ENCODE measurements around the gene NFIX. TPM values are rescaled to one million over a fixed set of nuclear protein-coding genes. Genes with fewer than 3 reads are reported as not detected.
A peak's percentile ranks its signal among the peaks of the same experiment; 100 is the strongest.

Gene NFIX
- total and polyA plus RNA-seq, 9 of the 15 experiments (the other 6 are each of a cell fraction or from before 2014, with no cell fraction given) = 0.28 to 26.8 (median 5.4) TPM

DNA sequence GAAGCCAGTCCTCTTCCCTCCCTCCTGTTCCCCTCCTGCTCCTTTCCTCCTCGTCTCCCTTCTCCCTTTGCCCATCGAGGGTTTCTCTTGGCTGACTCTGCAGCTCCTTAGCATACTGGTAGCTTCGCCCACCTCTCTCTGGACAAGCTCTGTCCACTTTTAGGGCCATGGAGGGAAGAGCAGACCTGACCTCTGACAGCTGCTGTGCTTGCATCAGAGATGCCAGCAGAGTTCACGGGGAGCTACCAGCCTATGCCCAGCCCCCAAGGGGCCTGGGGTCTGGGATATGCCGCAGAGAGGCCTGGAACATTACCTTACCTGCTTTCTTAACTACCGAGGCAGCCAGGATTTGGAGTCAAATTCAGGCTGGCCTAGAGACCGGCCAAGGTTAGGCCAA, 87.7 kb downstream of the NFIX start:
- in situ Hi-C loops (cut with MboI) = no loop called here
- POLR2A ChIA-PET = interaction anchor here (1.0 to 1.7 kb wide), 2 partner anchors 11 to 13 kb away, joined by 4 to 5 read pairs; no protein-coding TSS in a partner anchor
- no peak overlapping the region for H3K4me2 ChIP-seq (ENCODE audit: insufficient read depth, low read length)
- no TSS peak for BruUV-seq (replicated peaks)
- WGBS (ENCODE audit: insufficient coverage, low coverage, missing lambda C conversion rate) = 75% methylated on average over 6 of the region's 7 CpGs
- intact Hi-C loops (cut with micrococcal nuclease) = no loop called here
- no peak overlapping the region for H2AFZ ChIP-seq (ENCODE audit: low read depth, low read length)
- CTCF ChIA-PET (ENCODE audit: low intra/inter-chr PET ratio) = interaction anchor here (0.5 to 1.2 kb wide), 2 partner anchors 76 to 117 kb away, joined by 3 to 7 read pairs; no protein-coding TSS in a partner anchor
- H3K79me2 ChIP-seq (ENCODE audit: control insufficient read depth, insufficient read depth, low read length) = no peaks in the 10 kb centered on the region
- no peaks in the 10 kb centered on the region for H3K9me1 ChIP-seq (ENCODE audit: control insufficient read depth, insufficient read depth, low read length)
- no peaks in the 10 kb centered on the region for H4K20me1 ChIP-seq (replicated peaks; ENCODE audit: control insufficient read depth, insufficient read depth, low read length)
- H3K36me3 ChIP-seq (ENCODE audit: control insufficient read depth, insufficient read depth, low read length) = peaks cover 22% of the 10 kb centered on the region; the same call in 1 of the 3 replicates
- H3K27me3 ChIP-seq (ENCODE audit: control insufficient read depth in 2 of 2, insufficient read depth in 2 of 2, low read length in 2 of 2) = no peaks in the 10 kb centered on the region
- H3K4me1 ChIP-seq (replicated peaks in 1 of 2; ENCODE audit: control insufficient read depth in 2 of 2, insufficient read depth in 2 of 2, low read length in 2 of 2) = peaks cover 21 to 57% of the 10 kb centered on the region in 2 experiments
- TF ChIP-seq ZNF174 (CRISPR knock-in tag; IDR thresholded peaks at IDR 0.05) = no peak
- TF ChIP-seq ZNF274 (IDR thresholded peaks at IDR 0.05; ENCODE audit: borderline replicate concordance, low read depth, low read length) = no peak
- no peak for TF ChIP-seq HNRNPUL1 (IDR thresholded peaks at IDR 0.05; ENCODE audit: low read length)
- no peak for TF ChIP-seq ZEB2 (IDR thresholded peaks at IDR 0.05)
- H3K27ac ChIP-seq (ENCODE audit: extremely low read depth, low read depth, low read length) = no peak overlapping the region; the same call in 2 of the 3 replicates
- DNase-seq (ENCODE audit: extremely low read depth in 1 of 4, low spot score in 3 of 4) (no peak), ATAC-seq (no peak), FAIRE-seq (no peak)
- peak overlapping the region in 1 of 2 experiments; percentile 59; a peak in 2 of 4 replicates for H3K9ac ChIP-seq (ENCODE audit: insufficient read depth in 1 of 2, low read depth in 2 of 2, low read length in 2 of 2)
- H3K4me3 ChIP-seq = no peak overlapping the region
- no peaks in the 10 kb centered on the region for H3K9me3 ChIP-seq (replicated peaks; ENCODE audit: control insufficient read depth, insufficient read depth, low read depth, low read length)

DNA sequence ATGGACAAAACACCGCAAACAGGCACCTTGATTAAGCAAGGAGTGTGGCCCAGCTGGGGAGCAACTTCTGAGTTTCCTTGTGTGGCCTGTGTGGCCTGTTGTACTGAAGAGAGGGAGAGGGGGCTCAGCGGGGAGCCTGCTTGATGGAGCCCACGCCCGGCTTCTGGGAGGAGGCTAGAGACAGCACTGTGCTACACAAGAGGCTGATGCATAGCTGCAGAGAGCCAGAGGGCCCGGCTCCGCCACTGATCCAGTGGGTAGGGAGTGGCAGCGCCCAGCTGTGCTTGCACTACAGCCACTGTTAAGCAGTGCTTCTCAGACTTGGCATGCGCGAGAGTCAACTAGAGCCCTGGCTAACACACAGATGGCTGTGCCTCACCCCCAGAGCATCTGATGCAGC, 88.4 kb downstream of the NFIX start:
- no peak overlapping the region for H3K27ac ChIP-seq (ENCODE audit: extremely low read depth, low read depth, low read length)
- H3K36me3 ChIP-seq (ENCODE audit: control insufficient read depth, insufficient read depth, low read length) = peaks cover 22% of the 10 kb centered on the region; the same call in 1 of the 3 replicates
- 86% methylated on average over 8 of the region's 9 CpGs for WGBS (ENCODE audit: insufficient coverage, low coverage, missing lambda C conversion rate)
- no peaks in the 10 kb centered on the region for H3K27me3 ChIP-seq (ENCODE audit: control insufficient read depth in 2 of 2, insufficient read depth in 2 of 2, low read length in 2 of 2)
- no peak overlapping the region for H2AFZ ChIP-seq (ENCODE audit: low read depth, low read length)
- peaks cover 19 to 52% of the 10 kb centered on the region in 2 experiments for H3K4me1 ChIP-seq (replicated peaks in 1 of 2; ENCODE audit: control insufficient read depth in 2 of 2, insufficient read depth in 2 of 2, low read length in 2 of 2)
- ChIA-PET POLR2A (interaction anchor here (0.9 to 1.7 kb wide), 4 partner anchors 10 to 51 kb away, joined by 3 to 5 read pairs (median 4); no protein-coding TSS in a partner anchor), CTCF (ENCODE audit: low intra/inter-chr PET ratio) (no interaction called here)
- in situ Hi-C loops (cut with MboI) = no loop called here
- DNase-seq (ENCODE audit: extremely low read depth in 1 of 4, low spot score in 3 of 4) (no peak), ATAC-seq (no peak), FAIRE-seq (no peak)
- H3K79me2 ChIP-seq (ENCODE audit: control insufficient read depth, insufficient read depth, low read length) = no peaks in the 10 kb centered on the region
- intact Hi-C loops (cut with micrococcal nuclease) = no loop called here
- no peak overlapping the region for H3K4me2 ChIP-seq (ENCODE audit: insufficient read depth, low read length)
- no peak overlapping the region for H3K4me3 ChIP-seq
- H3K9ac ChIP-seq (ENCODE audit: insufficient read depth in 1 of 2, low read depth in 2 of 2, low read length in 2 of 2) = peak overlapping the region in 1 of 2 experiments; percentile 43; a peak in 1 of 4 replicates
- H3K9me3 ChIP-seq (replicated peaks; ENCODE audit: control insufficient read depth, insufficient read depth, low read depth, low read length) = no peaks in the 10 kb centered on the region
- no TSS peak for BruUV-seq (replicated peaks)
- no peaks in the 10 kb centered on the region for H4K20me1 ChIP-seq (replicated peaks; ENCODE audit: control insufficient read depth, insufficient read depth, low read length)
- H3K9me1 ChIP-seq (ENCODE audit: control insufficient read depth, insufficient read depth, low read length) = no peaks in the 10 kb centered on the region
- TF ChIP-seq SUPT5H (IDR thresholded peaks at IDR 0.05) = no peak
- TF ChIP-seq NFATC3 (IDR thresholded peaks at IDR 0.05) = no peak
- TF ChIP-seq U2AF2 (optimal IDR thresholded peaks at IDR 0.05; ENCODE audit: low read depth, low read length) = no peak
- no peak for TF ChIP-seq SIRT6 (IDR thresholded peaks at IDR 0.05; ENCODE audit: low read depth, low read length)
- no peak for TF ChIP-seq DLX4 (CRISPR knock-in tag; IDR thresholded peaks at IDR 0.05)
- no peak for TF ChIP-seq ZNF12 (CRISPR knock-in tag; IDR thresholded peaks at IDR 0.05)
- TF ChIP-seq, protein P1, sequence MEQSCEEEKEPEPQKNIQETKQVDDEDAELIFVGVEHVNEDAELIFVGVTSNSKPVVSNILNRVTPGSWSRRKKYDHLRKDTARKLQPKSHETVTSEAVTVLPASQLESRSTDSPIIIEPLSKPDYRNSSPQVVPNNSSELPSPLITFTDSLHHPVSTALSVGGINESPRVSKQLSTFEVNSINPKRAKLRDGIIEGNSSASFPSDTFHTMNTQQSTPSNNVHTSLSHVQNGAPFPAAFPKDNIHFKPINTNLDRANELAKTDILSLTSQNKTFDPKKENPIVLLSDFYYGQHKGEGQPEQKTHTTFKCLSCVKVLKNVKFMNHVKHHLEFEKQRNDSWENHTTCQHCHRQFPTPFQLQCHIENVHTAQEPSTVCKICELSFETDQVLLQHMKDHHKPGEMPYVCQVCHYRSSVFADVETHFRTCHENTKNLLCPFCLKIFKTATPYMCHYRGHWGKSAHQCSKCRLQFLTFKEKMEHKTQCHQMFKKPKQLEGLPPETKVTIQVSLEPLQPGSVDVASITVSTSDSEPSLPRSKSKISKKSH (CRISPR knock-in tag; IDR thresholded peaks at IDR 0.05) = no peak
- no peak for TF ChIP-seq NCOR1 (IDR thresholded peaks at IDR 0.05)
- no peak for TF ChIP-seq FOXP4 (CRISPR knock-in tag; IDR thresholded peaks at IDR 0.05; ENCODE audit: borderline replicate concordance)
- no peak for TF ChIP-seq RFX5 (IDR thresholded peaks at IDR 0.05; ENCODE audit: low read depth, low read length)
